ENCODE data around the gene PPP1CC.

- TF ChIP-seq POLR2A (IDR thresholded peaks at IDR 0.05) (no peak), CTCF (IDR thresholded peaks at IDR 0.05) (no peak), EP300 (IDR thresholded peaks at IDR 0.05) (no peak)
Observed at GRCh38 chr12:110786012-110786411, 43.3 kb upstream of the PPP1CC start.
